ENCODE measurements around the gene ENTR1. TPM values are rescaled to one million over a fixed set of nuclear protein-coding genes. Genes with fewer than 3 reads are reported as not detected.

Gene ENTR1
- total and polyA plus RNA-seq, 2 donors (not counting 1 experiment from before 2014, with no cell fraction given) = 77.7 to 86.3 TPM

- ATAC-seq (ENCODE audit: low read depth) (no peak), DNase-seq (peak; percentile 48)
- Mint-ChIP-seq H3K9me3 (ENCODE audit: insufficient read depth) (no peaks in the 10 kb centered on the region), H3K27me3 (no peaks in the 10 kb centered on the region), H3K27ac (peak overlapping the region; percentile 87), H3K4me1 (peaks cover 50% of the 10 kb centered on the region), H3K4me3 (peak overlapping the region; percentile 49)
- Histone ChIP-seq H3K27me3 (replicated peaks in 1 of 4; ENCODE audit: control extremely low read depth in 1 of 4, control insufficient read depth in 3 of 4, insufficient read depth in 4 of 4, low read length in 3 of 4) (no peaks in the 10 kb centered on the region), H3K27ac (ENCODE audit: low read length in 2 of 2) (peak overlapping the region; percentile 58 to 73), H4K20me1 (ENCODE audit: control insufficient read depth, insufficient read depth, low read length, poor library complexity, severe bottlenecking) (peaks cover 12% of the 10 kb centered on the region), H2AFZ (ENCODE audit: insufficient read depth, low read depth, low read length, poor library complexity, severe bottlenecking) (no peak overlapping the region), H3K4me3 (ENCODE audit: control extremely low read depth in 1 of 5, extremely low read depth in 1 of 5, insufficient read depth in 1 of 5, low read depth in 2 of 5, low read length in 4 of 5) (peak overlapping the region in 1 of 5 experiments; percentile 2), H3K36me3 (replicated peaks in 1 of 2; ENCODE audit: control extremely low read depth in 1 of 2, control insufficient read depth in 1 of 2, extremely low read depth in 1 of 2, insufficient read depth in 2 of 2, low read length in 1 of 2) (peaks cover 0 to 28% of the 10 kb centered on the region in 2 experiments), H3K4me2 (replicated peaks; ENCODE audit: low read depth, low read length, poor library complexity, severe bottlenecking) (peak overlapping the region; percentile 70), H3K4me1 (ENCODE audit: control insufficient read depth in 2 of 2, insufficient read depth in 2 of 2, low read length in 2 of 2) (peaks cover 40 to 50% of the 10 kb centered on the region in 2 donors), H3K79me2 (ENCODE audit: control insufficient read depth, insufficient read depth, low read length) (peaks cover 44% of the 10 kb centered on the region), H3K9ac (ENCODE audit: low read length) (no peak overlapping the region), H3K9me3 (ENCODE audit: control extremely low read depth in 1 of 3, control insufficient read depth in 2 of 3, insufficient read depth in 1 of 3, low read length in 2 of 3) (no peaks in the 10 kb centered on the region)
- WGBS (ENCODE audit: insufficient coverage) = 59% methylated on average over 32 of the region's 32 CpGs
- intact Hi-C loops (cut with micrococcal nuclease) = loop anchor here (5.0 kb wide), 1 partner anchor 162 kb away; no protein-coding TSS in a partner anchor
- ChIA-PET POLR2A (interaction anchor here (0.9 to 1.3 kb wide), 2 partner anchors 11 to 41 kb away, joined by 3 to 4 read pairs; partner anchors contain the start of gene DNLZ), CTCF (no interaction called here)
- no peak for TF ChIP-seq EZH2 (IDR thresholded peaks at IDR 0.05; ENCODE audit: borderline replicate concordance, insufficient read depth, low read depth, low read length, poor library complexity, severe bottlenecking)
- no peak for TF ChIP-seq CTCF (IDR thresholded peaks at IDR 0.05)
These were observed 6.3 kb downstream of the ENTR1 start for GRCh38 chr9:136403915-136404800.

- TF ChIP-seq EZH2 (IDR thresholded peaks at IDR 0.05; ENCODE audit: borderline replicate concordance, insufficient read depth, low read depth, low read length, poor library complexity, severe bottlenecking) (no peak), CTCF (IDR thresholded peaks at IDR 0.05) (no peak)
- peak overlapping the region; percentile 87 for H3K27ac Mint-ChIP-seq
- no peaks in the 10 kb centered on the region for H3K27me3 Mint-ChIP-seq
- intact Hi-C loops (cut with micrococcal nuclease) = loop anchor here (5.0 kb wide), 1 partner anchor 161 kb away; no protein-coding TSS in a partner anchor
- Histone ChIP-seq H3K9me3 (ENCODE audit: control extremely low read depth in 1 of 3, control insufficient read depth in 2 of 3, insufficient read depth in 1 of 3, low read length in 2 of 3) (no peaks in the 10 kb centered on the region), H4K20me1 (ENCODE audit: control insufficient read depth, insufficient read depth, low read length, poor library complexity, severe bottlenecking) (peaks cover 18% of the 10 kb centered on the region), H3K4me1 (ENCODE audit: control insufficient read depth in 2 of 2, insufficient read depth in 2 of 2, low read length in 2 of 2) (peaks cover 40 to 50% of the 10 kb centered on the region in 2 donors), H2AFZ (ENCODE audit: insufficient read depth, low read depth, low read length, poor library complexity, severe bottlenecking) (peak overlapping the region; percentile 10), H3K27me3 (replicated peaks in 1 of 4; ENCODE audit: control extremely low read depth in 1 of 4, control insufficient read depth in 3 of 4, insufficient read depth in 4 of 4, low read length in 3 of 4) (no peaks in the 10 kb centered on the region), H3K4me2 (replicated peaks; ENCODE audit: low read depth, low read length, poor library complexity, severe bottlenecking) (peak overlapping the region; percentile 70), H3K36me3 (replicated peaks in 1 of 2; ENCODE audit: control extremely low read depth in 1 of 2, control insufficient read depth in 1 of 2, extremely low read depth in 1 of 2, insufficient read depth in 2 of 2, low read length in 1 of 2) (peaks cover 0 to 28% of the 10 kb centered on the region in 2 experiments), H3K4me3 (ENCODE audit: control extremely low read depth in 1 of 5, extremely low read depth in 1 of 5, insufficient read depth in 1 of 5, low read depth in 2 of 5, low read length in 4 of 5) (peak overlapping the region in 1 of 5 experiments; percentile 2), H3K27ac (ENCODE audit: low read length in 2 of 2) (peak overlapping the region; percentile 58 to 73), H3K9ac (ENCODE audit: low read length) (no peak overlapping the region), H3K79me2 (ENCODE audit: control insufficient read depth, insufficient read depth, low read length) (peaks cover 44% of the 10 kb centered on the region)
- CTCF ChIA-PET = no interaction called here
- no peaks in the 10 kb centered on the region for H3K9me3 Mint-ChIP-seq (ENCODE audit: insufficient read depth)
- POLR2A ChIA-PET = interaction anchor here (0.9 to 1.3 kb wide), 2 partner anchors 11 to 40 kb away, joined by 3 to 4 read pairs; partner anchors contain the start of gene DNLZ
- H3K4me1 Mint-ChIP-seq = peaks cover 50% of the 10 kb centered on the region
- WGBS (ENCODE audit: insufficient coverage) = 5% methylated on average over 4 of the region's 5 CpGs
- peak overlapping the region; percentile 49 for H3K4me3 Mint-ChIP-seq
- DNase-seq (peak; percentile 82), ATAC-seq (ENCODE audit: low read depth) (peak; percentile 57)
These were observed 6.9 kb downstream of the ENTR1 start for GRCh38 chr9:136403538-136403914.

All from B cell (primary cell).